Spleen (tissue), 7 donors: ENCODE measurements around the gene HERC6.

Experiments
- CTCF ChIP-seq, 11 experiments: fragments of 200-600 bp in 7 of 11; fragments of 450-650 bp in 4 of 11; sonication (generic) in 4 of 11; IDR thresholded peaks in 8 of 11; conservative IDR thresholded peaks in 3 of 11; 1 replicate in 7 of 11; 2 replicates in 4 of 11; pipeline versions ENCODE4 v1.4.0 to v1.8.0; 2016 to 2021; ENCODE audit warnings: antibody characterized with exemption in 11 of 11, inconsistent platforms in 4 of 11, mild to moderate bottlenecking in 1 of 11
- POLR2A ChIP-seq, 3 donors: fragments of 450-650 bp; IDR thresholded peaks; one replicate each; pipeline ENCODE4 v1.5.1; 2017; ENCODE audit warnings: antibody characterized with exemption in 3 of 3, mild to moderate bottlenecking in 1 of 3
- POLR2AphosphoS5 ChIP-seq, 3 donors: sonication (generic); formaldehyde crosslinking; IDR thresholded peaks; one replicate each; pipeline ENCODE4 v1.5.1; 2017; ENCODE audit warnings: antibody characterized with exemption in 3 of 3
- donor health status: DM: no; HTN: no; CAD: no; lungs with moderate emphysema.
- donor health status: DM: no; HTN: no; CAD: no.
- donor health status: DM: no; HTN: no; CAD: no.

- TF ChIP-seq POLR2AphosphoS5 (IDR thresholded peaks at IDR 0.05) (no peak), CTCF (IDR thresholded peaks at IDR 0.05 in 8 of 11, conservative IDR thresholded peaks at IDR 0.05 in 3 of 11) (no peak), POLR2A (IDR thresholded peaks at IDR 0.05) (no peak)
Observed at GRCh38 chr4:88440146-88440545, 61.5 kb downstream of the HERC6 start.
